ENCODE data around the gene TNFRSF14. TPM values are rescaled to one million over a fixed set of nuclear protein-coding genes. Genes with fewer than 3 reads are reported as not detected.
A peak's percentile ranks its signal among the peaks of the same experiment; 100 is the strongest.

The TNFRSF14 gene
- total and polyA plus RNA-seq, 9 of the 15 experiments (the other 6 are each of a cell fraction or from before 2014, with no cell fraction given), result 0.11 to 2.3 (median 0.68) TPM; not detected in 2

DNA sequence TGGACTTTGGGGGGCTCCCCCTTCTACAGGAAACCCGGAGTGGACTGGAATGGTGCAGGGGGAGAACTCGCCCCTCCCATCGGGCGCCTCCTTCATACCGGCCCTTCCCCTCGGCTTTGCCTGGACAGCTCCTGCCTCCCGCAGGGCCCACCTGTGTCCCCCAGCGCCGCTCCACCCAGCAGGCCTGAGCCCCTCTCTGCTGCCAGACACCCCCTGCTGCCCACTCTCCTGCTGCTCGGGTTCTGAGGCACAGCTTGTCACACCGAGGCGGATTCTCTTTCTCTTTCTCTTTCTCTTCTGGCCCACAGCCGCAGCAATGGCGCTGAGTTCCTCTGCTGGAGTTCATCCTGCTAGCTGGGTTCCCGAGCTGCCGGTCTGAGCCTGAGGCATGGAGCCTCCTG, at the start of gene TNFRSF14 (continued):
- TF ChIP-seq, protein P1, sequence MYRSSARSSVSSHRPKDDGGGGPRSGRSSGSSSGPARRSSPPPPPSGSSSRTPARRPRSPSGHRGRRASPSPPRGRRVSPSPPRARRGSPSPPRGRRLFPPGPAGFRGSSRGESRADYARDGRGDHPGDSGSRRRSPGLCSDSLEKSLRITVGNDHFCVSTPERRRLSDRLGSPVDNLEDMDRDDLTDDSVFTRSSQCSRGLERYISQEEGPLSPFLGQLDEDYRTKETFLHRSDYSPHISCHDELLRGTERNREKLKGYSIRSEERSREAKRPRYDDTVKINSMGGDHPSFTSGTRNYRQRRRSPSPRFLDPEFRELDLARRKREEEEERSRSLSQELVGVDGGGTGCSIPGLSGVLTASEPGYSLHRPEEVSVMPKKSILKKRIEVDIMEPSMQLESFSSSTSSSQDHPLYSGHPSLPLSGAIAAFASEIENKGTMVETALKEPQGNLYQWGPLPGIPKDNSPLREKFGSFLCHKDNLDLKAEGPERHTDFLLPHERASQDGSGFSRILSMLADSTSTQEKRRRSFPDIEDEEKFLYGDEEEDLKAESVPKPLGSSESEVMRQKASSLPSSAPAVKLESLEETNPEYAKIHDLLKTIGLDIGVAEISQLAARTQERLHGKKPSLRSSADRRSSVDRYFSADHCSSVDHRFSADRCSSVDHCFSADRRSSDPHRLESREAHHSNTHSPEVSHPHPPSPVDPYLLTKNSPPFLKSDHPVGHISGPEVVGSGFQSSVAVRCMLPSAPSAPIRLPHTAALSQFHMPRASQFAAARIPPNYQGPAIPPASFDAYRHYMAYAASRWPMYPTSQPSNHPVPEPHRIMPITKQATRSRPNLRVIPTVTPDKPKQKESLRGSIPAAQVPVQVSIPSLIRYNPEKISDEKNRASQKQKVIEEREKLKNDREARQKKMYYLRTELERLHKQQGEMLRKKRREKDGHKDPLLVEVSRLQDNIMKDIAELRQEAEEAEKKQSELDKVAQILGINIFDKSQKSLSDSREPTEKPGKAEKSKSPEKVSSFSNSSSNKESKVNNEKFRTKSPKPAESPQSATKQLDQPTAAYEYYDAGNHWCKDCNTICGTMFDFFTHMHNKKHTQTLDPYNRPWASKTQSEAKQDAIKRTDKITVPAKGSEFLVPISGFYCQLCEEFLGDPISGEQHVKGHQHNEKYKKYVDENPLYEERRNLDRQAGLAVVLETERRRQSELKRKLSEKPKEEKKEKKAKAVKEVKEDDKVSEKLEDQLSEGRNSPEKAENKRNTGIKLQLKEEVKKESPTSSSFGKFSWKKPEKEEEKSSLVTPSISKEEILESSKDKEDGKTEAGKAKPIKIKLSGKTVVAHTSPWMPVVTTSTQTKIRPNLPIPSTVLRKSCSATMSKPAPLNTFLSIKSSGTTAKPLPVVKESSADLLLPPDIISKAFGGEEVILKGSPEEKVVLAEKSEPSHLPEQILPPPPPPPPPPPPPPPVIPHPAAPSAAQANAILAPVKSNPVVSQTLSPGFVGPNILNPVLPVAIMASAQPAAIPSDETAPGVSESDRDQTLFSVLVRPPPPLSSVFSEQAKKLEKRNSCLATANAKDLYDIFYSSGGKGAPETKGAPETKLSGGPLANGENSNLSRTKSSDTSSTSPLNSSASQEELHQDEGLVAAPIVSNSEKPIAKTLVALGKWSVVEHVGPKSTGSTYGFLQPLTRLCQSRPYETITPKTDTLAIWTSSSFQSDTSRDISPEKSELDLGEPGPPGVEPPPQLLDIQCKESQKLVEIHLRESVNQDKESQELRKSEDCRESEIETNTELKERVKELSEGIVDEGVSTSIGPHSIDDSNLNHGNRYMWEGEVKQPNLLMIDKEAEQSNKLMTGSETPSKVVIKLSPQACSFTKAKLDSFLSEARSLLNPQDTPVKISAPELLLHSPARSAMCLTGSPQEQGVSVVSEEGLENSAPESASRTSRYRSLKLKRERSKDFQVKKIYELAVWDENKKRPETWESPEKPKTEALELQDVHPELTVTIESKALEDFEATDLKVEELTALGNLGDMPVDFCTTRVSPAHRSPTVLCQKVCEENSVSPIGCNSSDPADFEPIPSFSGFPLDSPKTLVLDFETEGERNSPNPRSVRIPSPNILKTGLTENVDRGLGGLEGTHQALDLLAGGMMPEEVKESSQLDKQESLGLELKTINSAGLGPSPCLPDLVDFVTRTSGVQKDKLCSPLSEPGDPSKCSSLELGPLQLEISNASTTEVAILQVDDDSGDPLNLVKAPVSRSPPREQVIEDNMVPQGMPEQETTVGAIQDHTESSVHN (IDR thresholded peaks at IDR 0.05; ENCODE audit: borderline replicate concordance in 1 of 2, low read depth in 1 of 2), result no peak
- TF ChIP-seq RBBP5 (IDR thresholded peaks at IDR 0.05; ENCODE audit: borderline replicate concordance, insufficient read depth, low read length, poor library complexity, severe bottlenecking), result peak; percentile 23
- no peak for TF ChIP-seq SRSF1 (IDR thresholded peaks at IDR 0.05; ENCODE audit: low read depth, low read length)
- TF ChIP-seq ETV5 (CRISPR knock-in tag; IDR thresholded peaks at IDR 0.05; ENCODE audit: low read depth), result no peak
- TF ChIP-seq FOXA3 (CRISPR knock-in tag; conservative IDR thresholded peaks at IDR 0.05 in 1 of 2, IDR thresholded peaks at IDR 0.05 in 1 of 2), result no peak
- TF ChIP-seq NFATC3 (IDR thresholded peaks at IDR 0.05), result no peak
- TF ChIP-seq, protein P2, sequence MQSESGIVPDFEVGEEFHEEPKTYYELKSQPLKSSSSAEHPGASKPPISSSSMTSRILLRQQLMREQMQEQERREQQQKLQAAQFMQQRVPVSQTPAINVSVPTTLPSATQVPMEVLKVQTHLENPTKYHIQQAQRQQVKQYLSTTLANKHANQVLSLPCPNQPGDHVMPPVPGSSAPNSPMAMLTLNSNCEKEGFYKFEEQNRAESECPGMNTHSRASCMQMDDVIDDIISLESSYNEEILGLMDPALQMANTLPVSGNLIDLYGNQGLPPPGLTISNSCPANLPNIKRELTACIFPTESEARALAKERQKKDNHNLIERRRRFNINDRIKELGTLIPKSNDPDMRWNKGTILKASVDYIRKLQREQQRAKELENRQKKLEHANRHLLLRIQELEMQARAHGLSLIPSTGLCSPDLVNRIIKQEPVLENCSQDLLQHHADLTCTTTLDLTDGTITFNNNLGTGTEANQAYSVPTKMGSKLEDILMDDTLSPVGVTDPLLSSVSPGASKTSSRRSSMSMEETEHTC (IDR thresholded peaks at IDR 0.05), result no peak
- TF ChIP-seq SRSF3 (IDR thresholded peaks at IDR 0.05; ENCODE audit: insufficient read depth, low read length), result no peak
- peak; percentile 26 to 84 (median 68) for TF ChIP-seq YY1 (IDR thresholded peaks at IDR 0.05; ENCODE audit: borderline replicate concordance in 1 of 3, control insufficient read depth in 1 of 3, extremely low read depth in 1 of 3, insufficient read depth in 3 of 3, insufficient read length in 1 of 3, insufficient replicate concordance in 2 of 3, low read depth in 1 of 3, low read length in 2 of 3)
- TF ChIP-seq ZNF583 (CRISPR knock-in tag; IDR thresholded peaks at IDR 0.05), result no peak
- TF ChIP-seq, protein P3, sequence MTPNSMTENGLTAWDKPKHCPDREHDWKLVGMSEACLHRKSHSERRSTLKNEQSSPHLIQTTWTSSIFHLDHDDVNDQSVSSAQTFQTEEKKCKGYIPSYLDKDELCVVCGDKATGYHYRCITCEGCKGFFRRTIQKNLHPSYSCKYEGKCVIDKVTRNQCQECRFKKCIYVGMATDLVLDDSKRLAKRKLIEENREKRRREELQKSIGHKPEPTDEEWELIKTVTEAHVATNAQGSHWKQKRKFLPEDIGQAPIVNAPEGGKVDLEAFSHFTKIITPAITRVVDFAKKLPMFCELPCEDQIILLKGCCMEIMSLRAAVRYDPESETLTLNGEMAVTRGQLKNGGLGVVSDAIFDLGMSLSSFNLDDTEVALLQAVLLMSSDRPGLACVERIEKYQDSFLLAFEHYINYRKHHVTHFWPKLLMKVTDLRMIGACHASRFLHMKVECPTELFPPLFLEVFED (CRISPR knock-in tag; conservative IDR thresholded peaks at IDR 0.05), result no peak
- TF ChIP-seq, protein P4, sequence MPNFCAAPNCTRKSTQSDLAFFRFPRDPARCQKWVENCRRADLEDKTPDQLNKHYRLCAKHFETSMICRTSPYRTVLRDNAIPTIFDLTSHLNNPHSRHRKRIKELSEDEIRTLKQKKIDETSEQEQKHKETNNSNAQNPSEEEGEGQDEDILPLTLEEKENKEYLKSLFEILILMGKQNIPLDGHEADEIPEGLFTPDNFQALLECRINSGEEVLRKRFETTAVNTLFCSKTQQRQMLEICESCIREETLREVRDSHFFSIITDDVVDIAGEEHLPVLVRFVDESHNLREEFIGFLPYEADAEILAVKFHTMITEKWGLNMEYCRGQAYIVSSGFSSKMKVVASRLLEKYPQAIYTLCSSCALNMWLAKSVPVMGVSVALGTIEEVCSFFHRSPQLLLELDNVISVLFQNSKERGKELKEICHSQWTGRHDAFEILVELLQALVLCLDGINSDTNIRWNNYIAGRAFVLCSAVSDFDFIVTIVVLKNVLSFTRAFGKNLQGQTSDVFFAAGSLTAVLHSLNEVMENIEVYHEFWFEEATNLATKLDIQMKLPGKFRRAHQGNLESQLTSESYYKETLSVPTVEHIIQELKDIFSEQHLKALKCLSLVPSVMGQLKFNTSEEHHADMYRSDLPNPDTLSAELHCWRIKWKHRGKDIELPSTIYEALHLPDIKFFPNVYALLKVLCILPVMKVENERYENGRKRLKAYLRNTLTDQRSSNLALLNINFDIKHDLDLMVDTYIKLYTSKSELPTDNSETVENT (CRISPR knock-in tag; IDR thresholded peaks at IDR 0.05), result no peak
- no peak for TF ChIP-seq MECOM (CRISPR knock-in tag; IDR thresholded peaks at IDR 0.05)
